ENCODE measurements around the gene HOXB7.

HOXB7 gene

GRCh38 chr17:48597528-48597777 lies 13.4 kb downstream of the HOXB7 start:
- H3K4me3 ChIP-seq (ENCODE audit: low read depth, low read length) = no peak overlapping the region
- TF ChIP-seq, protein P1, sequence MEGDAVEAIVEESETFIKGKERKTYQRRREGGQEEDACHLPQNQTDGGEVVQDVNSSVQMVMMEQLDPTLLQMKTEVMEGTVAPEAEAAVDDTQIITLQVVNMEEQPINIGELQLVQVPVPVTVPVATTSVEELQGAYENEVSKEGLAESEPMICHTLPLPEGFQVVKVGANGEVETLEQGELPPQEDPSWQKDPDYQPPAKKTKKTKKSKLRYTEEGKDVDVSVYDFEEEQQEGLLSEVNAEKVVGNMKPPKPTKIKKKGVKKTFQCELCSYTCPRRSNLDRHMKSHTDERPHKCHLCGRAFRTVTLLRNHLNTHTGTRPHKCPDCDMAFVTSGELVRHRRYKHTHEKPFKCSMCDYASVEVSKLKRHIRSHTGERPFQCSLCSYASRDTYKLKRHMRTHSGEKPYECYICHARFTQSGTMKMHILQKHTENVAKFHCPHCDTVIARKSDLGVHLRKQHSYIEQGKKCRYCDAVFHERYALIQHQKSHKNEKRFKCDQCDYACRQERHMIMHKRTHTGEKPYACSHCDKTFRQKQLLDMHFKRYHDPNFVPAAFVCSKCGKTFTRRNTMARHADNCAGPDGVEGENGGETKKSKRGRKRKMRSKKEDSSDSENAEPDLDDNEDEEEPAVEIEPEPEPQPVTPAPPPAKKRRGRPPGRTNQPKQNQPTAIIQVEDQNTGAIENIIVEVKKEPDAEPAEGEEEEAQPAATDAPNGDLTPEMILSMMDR (IDR thresholded peaks at IDR 0.05; ENCODE audit: insufficient read depth, low read depth, low read length, missing control alignments) = no peak
- no peak for DNase-seq (ENCODE audit: low read depth)

DNA sequence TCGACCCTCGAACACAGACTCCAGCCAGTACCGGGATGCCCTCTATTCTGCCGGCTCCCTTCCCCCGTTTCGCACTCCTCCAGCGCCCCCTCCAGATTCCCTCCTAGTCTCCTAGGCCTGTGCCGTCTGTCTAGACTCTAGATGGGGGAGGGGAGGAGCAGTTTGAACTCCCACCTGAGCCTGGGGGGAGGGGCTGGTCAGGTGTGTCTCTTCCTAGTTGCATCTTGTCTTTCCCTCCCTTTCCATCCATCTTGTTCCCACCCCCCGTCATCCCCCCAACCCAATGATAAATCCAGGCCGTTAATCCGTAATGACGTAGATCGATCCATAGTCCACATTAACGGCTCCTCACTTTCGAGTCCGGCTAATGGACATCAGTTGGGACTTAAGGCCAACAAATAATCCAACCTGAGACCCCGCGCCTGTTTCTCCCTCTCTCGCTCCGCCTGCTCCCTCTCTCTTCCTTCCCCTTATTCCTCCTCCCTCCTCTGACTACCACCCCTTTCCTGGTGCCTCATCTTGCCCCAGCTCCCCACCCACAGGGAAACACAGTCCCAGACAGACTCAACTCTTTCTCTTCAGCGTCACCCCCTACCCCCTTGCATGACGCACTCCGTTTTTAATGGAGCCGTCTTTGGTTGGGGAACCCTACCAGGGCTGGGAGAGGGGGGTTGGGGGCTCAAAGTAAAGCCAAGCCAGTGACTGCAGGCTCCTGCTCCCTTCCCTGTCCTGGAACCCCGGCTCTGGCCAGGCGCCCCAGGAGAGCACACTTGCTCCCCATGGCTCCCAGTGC lies 13.9 kb downstream of the HOXB7 start:
- TF ChIP-seq, protein P1 (IDR thresholded peaks at IDR 0.05; ENCODE audit: insufficient read depth, low read depth, low read length, missing control alignments) = no peak

GRCh38 chr17:48596000-48596734 lies 14.7 kb downstream of the HOXB7 start:
- DNase-seq (ENCODE audit: low read depth) = no peak
- TF ChIP-seq, protein P1 (IDR thresholded peaks at IDR 0.05; ENCODE audit: insufficient read depth, low read depth, low read length, missing control alignments) = no peak
- H3K4me3 ChIP-seq (ENCODE audit: low read depth, low read length) = no peak overlapping the region

More for the DNA sequence above, 13.9 kb downstream of the HOXB7 start:
- no peak overlapping the region for H3K4me3 ChIP-seq (ENCODE audit: low read depth, low read length)
- DNase-seq (ENCODE audit: low read depth) = no peak

DNA sequence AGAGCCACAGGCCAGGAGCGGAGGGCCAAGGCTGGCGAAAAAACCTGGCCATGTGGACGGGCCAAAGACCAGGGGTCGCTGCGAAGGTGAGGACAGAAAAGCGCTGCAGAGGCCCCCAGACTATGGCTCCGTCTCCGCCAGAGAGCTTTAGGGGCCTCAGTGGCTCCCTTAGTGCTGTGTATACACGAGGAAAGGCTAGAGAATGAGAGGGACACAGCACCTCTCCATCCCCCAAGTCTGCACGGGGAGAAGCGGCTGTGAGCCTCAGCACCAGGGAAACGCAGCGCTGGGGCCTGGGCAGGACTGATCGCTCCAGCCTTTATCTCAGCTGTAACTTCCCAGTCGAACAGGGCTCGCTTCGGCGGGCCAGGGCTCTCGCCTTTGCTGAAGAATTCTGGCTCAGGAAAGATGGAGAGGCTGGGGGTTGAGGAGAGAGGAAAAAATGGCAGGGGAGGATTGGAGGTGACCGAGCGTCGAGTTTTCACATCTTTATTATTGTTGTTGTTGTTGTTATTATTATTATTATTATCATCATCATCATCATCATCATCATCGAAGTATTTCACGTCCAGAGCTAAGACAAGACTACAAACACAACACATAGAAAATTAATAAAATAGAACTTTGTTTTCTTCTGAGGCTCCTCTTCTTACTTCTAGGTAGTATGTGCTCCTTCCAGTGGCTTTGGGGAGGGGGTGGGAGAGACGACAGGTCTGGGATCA lies 15.4 kb downstream of the HOXB7 start:
- DNase-seq (ENCODE audit: low read depth) = no peak
- TF ChIP-seq, protein P1 (IDR thresholded peaks at IDR 0.05; ENCODE audit: insufficient read depth, low read depth, low read length, missing control alignments) = no peak

DNA sequence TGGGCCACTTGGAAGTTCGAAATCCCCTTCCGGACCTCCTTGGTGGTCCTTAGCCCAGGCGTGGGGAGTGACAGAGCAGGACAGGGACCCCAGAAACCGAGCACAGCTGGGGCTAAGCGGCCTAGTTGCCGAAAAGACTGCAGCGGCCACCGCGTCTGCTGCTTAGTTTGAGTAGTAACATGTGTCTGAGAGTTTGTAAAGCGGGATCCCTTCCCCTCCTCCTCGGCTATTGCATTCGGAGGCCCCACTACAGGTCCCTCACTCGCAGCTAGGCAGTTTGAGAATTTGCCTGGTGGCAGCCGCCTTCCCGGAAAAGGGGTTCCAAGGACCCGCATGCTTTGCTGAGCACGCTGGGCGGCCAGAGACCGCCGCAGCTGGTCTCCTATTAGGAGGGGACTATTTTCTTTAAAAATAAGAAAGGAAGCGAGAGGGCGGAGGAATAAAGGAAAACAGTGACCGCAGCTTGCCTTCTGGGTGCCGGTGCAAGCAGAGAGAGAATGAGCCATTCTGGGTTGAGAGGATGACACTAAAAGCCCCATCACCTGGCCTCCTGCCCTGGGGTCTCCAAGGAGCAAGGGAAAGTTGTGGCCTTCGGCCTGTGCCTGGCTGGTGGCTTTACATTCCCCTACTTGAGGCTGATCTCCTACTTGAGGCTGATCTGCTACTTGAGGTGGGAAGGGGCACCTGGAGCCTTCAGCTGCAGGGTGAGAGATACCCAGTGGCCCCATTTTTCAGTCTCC lies 16.1 kb downstream of the HOXB7 start:
- no peak overlapping the region for H3K4me3 ChIP-seq (ENCODE audit: low read depth, low read length)
- no peak for DNase-seq (ENCODE audit: low read depth)
- TF ChIP-seq, protein P1 (IDR thresholded peaks at IDR 0.05; ENCODE audit: insufficient read depth, low read depth, low read length, missing control alignments) = no peak

More for the DNA sequence above, 15.4 kb downstream of the HOXB7 start:
- H3K4me3 ChIP-seq (ENCODE audit: low read depth, low read length) = no peak overlapping the region

DNA sequence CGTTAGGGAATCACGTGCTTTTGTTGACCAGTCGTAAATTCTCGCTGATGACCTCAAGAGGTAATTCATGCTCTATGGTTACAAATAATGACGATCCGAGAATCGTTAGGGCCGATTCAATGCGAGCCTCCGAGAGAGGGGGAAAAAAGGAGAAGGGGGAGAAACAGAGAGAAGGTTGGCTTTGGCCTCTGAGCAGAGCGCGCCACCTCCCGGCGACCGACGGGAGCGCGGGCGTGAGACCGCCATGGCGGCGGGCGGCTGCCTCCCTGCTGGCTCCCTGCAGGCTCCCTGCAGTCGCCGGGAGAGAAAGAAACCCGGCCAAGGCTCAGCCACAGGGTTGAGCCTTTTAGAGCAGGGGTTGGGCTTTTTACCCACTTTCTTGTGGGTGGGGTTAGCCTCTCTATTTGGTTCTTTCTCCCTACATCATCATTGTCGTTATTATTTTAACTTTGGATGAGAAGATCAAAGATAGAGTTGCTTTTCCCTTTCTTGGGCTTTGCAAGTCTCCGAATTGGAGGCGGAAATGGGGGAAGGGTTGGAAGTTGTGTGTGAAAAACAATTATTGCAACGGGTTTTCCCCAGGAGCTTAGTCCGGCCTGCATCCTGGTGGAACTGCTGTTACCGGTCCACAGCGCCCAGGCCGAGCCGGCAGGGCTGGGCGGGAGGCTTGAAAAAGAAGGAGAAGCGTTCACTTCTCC lies 16.8 kb downstream of the HOXB7 start:
- TF ChIP-seq, protein P1 (IDR thresholded peaks at IDR 0.05; ENCODE audit: insufficient read depth, low read depth, low read length, missing control alignments) = peak; percentile 96
- DNase-seq (ENCODE audit: low read depth) = peak; percentile 78
- H3K4me3 ChIP-seq (ENCODE audit: low read depth, low read length) = peak overlapping the region; percentile 44

Data from GM12865 (cell line).